GM12892 (cell line): Measurements from ENCODE around the gene HACD2.

Source experiments
- POLR2A ChIP-seq: IDR thresholded peaks from 2 replicates; pipeline ENCODE4 v1.6.1; 2011; ENCODE audit warnings: low read depth, low read length, control low read depth
- TAF1 ChIP-seq: IDR thresholded peaks from 2 replicates; pipeline ENCODE4 v1.6.1; 2011; ENCODE audit warnings: low read depth, mild to moderate bottlenecking, control low read depth, low read length, borderline replicate concordance

- TF ChIP-seq TAF1 (no peak), POLR2A (no peak)
Observed at GRCh38 chr3:123471106-123471505, 113.7 kb downstream of the HACD2 start.
